Left kidney (tissue), 2 donors: ENCODE results near the gene SPP2. TPM values are rescaled to one million over a fixed set of nuclear protein-coding genes. Genes with fewer than 3 reads are reported as not detected.

Source experiments
- DNase-seq: peaks from one replicate; pipeline ENCODE4 v3.0.0-alpha.2; 2013
- polyA plus RNA-seq: library from polyadenylated mRNA; unstranded; fragments of 120-200 nt; gene quantifications from one replicate; pipeline ENCODE4 v1.2.1, GENCODE V29; 2013; ENCODE audit not compliant: insufficient read length

Gene SPP2
- polyA plus RNA-seq, 1 donor: not detected

- no peak for DNase-seq
These were observed 41.8 kb downstream of the SPP2 start for GRCh38 chr2:234092344-234092743.

- no peak for DNase-seq
These were observed 44.8 kb downstream of the SPP2 start for GRCh38 chr2:234095301-234095700.

GRCh38 chr2:234096164-234096563 is 45.7 kb downstream of the SPP2 start:
- DNase-seq: no peak

- no peak for DNase-seq
These were observed 48.2 kb downstream of the SPP2 start for GRCh38 chr2:234098681-234099080.

- no peak for DNase-seq
These were observed 48.8 kb downstream of the SPP2 start for GRCh38 chr2:234099266-234099665.

GRCh38 chr2:234100686-234101085 is 50.2 kb downstream of the SPP2 start:
- no peak for DNase-seq

GRCh38 chr2:234102112-234102511 is 51.6 kb downstream of the SPP2 start:
- no peak for DNase-seq

- no peak for DNase-seq
These were observed 57.4 kb downstream of the SPP2 start for GRCh38 chr2:234107861-234108260.

- DNase-seq: no peak
These were observed 58.8 kb downstream of the SPP2 start for GRCh38 chr2:234109321-234109720.

- DNase-seq: no peak
These were observed 59.7 kb downstream of the SPP2 start for GRCh38 chr2:234110219-234110618.

GRCh38 chr2:234111523-234111922 is 61.0 kb downstream of the SPP2 start:
- DNase-seq: no peak

GRCh38 chr2:234116010-234116409 is 65.5 kb downstream of the SPP2 start:
- no peak for DNase-seq

- no peak for DNase-seq
These were observed 71.5 kb downstream of the SPP2 start for GRCh38 chr2:234121999-234122398.

GRCh38 chr2:234125451-234126145 is 75.1 kb downstream of the SPP2 start:
- DNase-seq: no peak

GRCh38 chr2:234126146-234126470 is 75.6 kb downstream of the SPP2 start:
- no peak for DNase-seq

Other genes starting within 250 kb of the SPP2 start
- 33.4 TPM for gene HJURP, start 196.2 kb upstream of the SPP2 start, polyA plus RNA-seq
- gene TRPM8, start 133.3 kb upstream of the SPP2 start, polyA plus RNA-seq: 0.33 TPM